HL-60 (cell line): ENCODE results near the gene ITPR3.

ENCODE experiments used
- CTCF ChIP-seq: IDR thresholded peaks from one replicate; pipeline ENCODE4 v1.5.1; 2011; ENCODE audit warnings: low read length, control low read depth, inconsistent platforms; ENCODE audit not compliant: insufficient read depth
- GABPA ChIP-seq: IDR thresholded peaks from 2 replicates; pipeline ENCODE4 v1.6.1; 2012; ENCODE audit warnings: low read depth
- POLR2AphosphoS5 ChIP-seq: IDR thresholded peaks from 2 replicates; pipeline ENCODE4 v1.6.1; 2012; ENCODE audit warnings: low read depth
- SPI1 ChIP-seq: IDR thresholded peaks from 2 replicates; pipeline ENCODE4 v1.6.1; 2012; ENCODE audit warnings: low read depth, mild to moderate bottlenecking, borderline replicate concordance
- TF ChIP-seq, protein P1 (sequence below): IDR thresholded peaks from 2 replicates; pipeline ENCODE4 v1.6.1; 2012; ENCODE audit warnings: low read depth; ENCODE audit not compliant: insufficient replicate concordance

DNA sequence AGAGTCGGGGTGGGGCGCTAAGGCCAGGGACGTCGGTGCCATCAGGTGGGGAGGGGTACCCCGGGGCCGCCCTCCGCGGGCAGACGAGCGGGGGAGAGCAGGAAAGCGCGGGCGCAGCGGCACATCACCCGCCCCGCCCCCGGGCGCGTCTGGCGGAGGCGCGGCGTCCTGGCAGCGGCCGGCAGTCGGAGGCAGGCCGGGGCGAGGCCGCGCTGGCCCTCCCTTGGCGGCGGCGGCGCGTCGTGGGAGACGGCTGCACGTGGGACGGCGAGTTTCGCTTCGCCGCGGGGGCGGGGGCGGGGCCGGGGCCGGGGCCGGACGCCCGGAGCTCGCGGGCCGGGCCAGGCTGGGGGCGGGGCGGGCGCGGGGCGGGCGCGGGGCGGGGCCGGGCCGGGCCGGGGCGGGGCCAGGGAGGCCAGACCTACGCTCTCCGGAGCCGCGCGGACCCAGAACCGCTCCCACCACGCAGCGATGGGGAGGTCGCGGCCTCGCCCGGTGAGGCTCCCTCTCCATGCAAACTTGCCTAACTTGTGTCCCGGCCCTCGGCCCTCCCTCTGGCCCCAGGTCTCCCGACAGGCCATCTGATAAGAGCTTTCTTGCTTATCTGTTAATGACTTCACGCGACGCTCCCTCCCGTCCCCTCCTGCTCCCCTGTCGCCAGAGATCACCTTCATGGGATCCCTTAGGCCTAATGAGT, 12.5 kb downstream of the ITPR3 start:
- TF ChIP-seq GABPA, result no peak
- no peak for TF ChIP-seq POLR2AphosphoS5
- TF ChIP-seq CTCF, result no peak
- no peak for TF ChIP-seq SPI1
- TF ChIP-seq, protein P1, sequence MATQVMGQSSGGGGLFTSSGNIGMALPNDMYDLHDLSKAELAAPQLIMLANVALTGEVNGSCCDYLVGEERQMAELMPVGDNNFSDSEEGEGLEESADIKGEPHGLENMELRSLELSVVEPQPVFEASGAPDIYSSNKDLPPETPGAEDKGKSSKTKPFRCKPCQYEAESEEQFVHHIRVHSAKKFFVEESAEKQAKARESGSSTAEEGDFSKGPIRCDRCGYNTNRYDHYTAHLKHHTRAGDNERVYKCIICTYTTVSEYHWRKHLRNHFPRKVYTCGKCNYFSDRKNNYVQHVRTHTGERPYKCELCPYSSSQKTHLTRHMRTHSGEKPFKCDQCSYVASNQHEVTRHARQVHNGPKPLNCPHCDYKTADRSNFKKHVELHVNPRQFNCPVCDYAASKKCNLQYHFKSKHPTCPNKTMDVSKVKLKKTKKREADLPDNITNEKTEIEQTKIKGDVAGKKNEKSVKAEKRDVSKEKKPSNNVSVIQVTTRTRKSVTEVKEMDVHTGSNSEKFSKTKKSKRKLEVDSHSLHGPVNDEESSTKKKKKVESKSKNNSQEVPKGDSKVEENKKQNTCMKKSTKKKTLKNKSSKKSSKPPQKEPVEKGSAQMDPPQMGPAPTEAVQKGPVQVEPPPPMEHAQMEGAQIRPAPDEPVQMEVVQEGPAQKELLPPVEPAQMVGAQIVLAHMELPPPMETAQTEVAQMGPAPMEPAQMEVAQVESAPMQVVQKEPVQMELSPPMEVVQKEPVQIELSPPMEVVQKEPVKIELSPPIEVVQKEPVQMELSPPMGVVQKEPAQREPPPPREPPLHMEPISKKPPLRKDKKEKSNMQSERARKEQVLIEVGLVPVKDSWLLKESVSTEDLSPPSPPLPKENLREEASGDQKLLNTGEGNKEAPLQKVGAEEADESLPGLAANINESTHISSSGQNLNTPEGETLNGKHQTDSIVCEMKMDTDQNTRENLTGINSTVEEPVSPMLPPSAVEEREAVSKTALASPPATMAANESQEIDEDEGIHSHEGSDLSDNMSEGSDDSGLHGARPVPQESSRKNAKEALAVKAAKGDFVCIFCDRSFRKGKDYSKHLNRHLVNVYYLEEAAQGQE, result no peak
